ENCODE measurements around the gene OR11H7. TPM values are rescaled to one million over a fixed set of nuclear protein-coding genes. Genes with fewer than 3 reads are reported as not detected.
"Not testable (repeated sequence)": the region's sequence is repeated elsewhere in the genome, so short reads cannot be mapped to it uniquely, and the experiment has no call there.

OR11H7 gene
- total RNA-seq, 1 donor from 2014 or later, result not detected

GRCh38 chr14:20280265-20280664, 51.5 kb downstream of the OR11H7 start:
- ATAC-seq, result not testable (repeated sequence)

Other genes with a start within 250 kb of the OR11H7 start
- gene OR4Q2, start 226.8 kb upstream of the OR11H7 start, total RNA-seq, result not detected
- not detected for gene OR4K14, start 209.7 kb upstream of the OR11H7 start, total RNA-seq
- not detected for gene OR4K13, start 192.9 kb upstream of the OR11H7 start, total RNA-seq
- gene OR4L1, start 168.9 kb upstream of the OR11H7 start, total RNA-seq, result not detected
- not detected for gene OR4K17, start 118.2 kb upstream of the OR11H7 start, total RNA-seq
- not detected for gene OR4N5, start 90.2 kb upstream of the OR11H7 start, total RNA-seq
- gene OR11G2, start 38.1 kb upstream of the OR11H7 start, total RNA-seq, result not detected
- gene OR11H6, start 5.3 kb upstream of the OR11H7 start, total RNA-seq, result not detected
- not detected for gene OR11H4, start 10.3 kb downstream of the OR11H7 start, total RNA-seq
- 10.5 TPM for gene TTC5, start 77.0 kb downstream of the OR11H7 start, total RNA-seq
- gene CCNB1IP1, start 104.3 kb downstream of the OR11H7 start, total RNA-seq, result 27.9 TPM
- gene PARP2, start 114.7 kb downstream of the OR11H7 start, total RNA-seq, result 14.1 TPM
- 17.2 TPM for gene TEP1, start 184.5 kb downstream of the OR11H7 start, total RNA-seq
- 0.04 TPM for gene KLHL33, start 207.2 kb downstream of the OR11H7 start, total RNA-seq
- 16.2 TPM for gene OSGEP, start 225.8 kb downstream of the OR11H7 start, total RNA-seq
- gene APEX1, start 226.2 kb downstream of the OR11H7 start, total RNA-seq, result 119 TPM
- 22.8 TPM for gene PIP4P1, start 232.5 kb downstream of the OR11H7 start, total RNA-seq
- 76.4 TPM for gene PNP, start 240.4 kb downstream of the OR11H7 start, total RNA-seq

Measured in esophagus mucosa (tissue), 1 donor.